OCI-LY1 (cell line): ENCODE data around the gene SYNE2.

Source experiments
- H2AFZ ChIP-seq: fragments of 200-600 bp; sonication (generic), shearing (Covaris generic); 2 replicates; pipeline ENCODE4 v1.6.0; 2014; ENCODE audit warnings: antibody characterized with exemption, mild to moderate bottlenecking, low read length
- H3F3A ChIP-seq: fragments of 200-600 bp; sonication (generic), shearing (Covaris generic); 2 replicates; pipeline ENCODE4 v1.6.0; 2014; ENCODE audit warnings: mild to moderate bottlenecking, antibody characterized with exemption, low read length, moderate library complexity; ENCODE audit not compliant: insufficient read depth
- H3K27ac ChIP-seq: fragments of 200-600 bp; sonication (generic); 2 replicates; pipeline ENCODE4 v1.5.1; 2014; ENCODE audit warnings: low read length, mixed run types, mild to moderate bottlenecking, low read depth; ENCODE audit not compliant: poor library complexity, severe bottlenecking
- H3K27me3 ChIP-seq: fragments of 200-600 bp; sonication (generic); 2 replicates; pipeline ENCODE4 v1.6.0; 2014; ENCODE audit warnings: antibody characterized with exemption, mild to moderate bottlenecking, low read length, moderate library complexity; ENCODE audit not compliant: insufficient read depth
- H3K36me3 ChIP-seq: fragments of 200-600 bp; sonication (generic); 2 replicates; pipeline ENCODE4 v1.6.1; 2014; ENCODE audit warnings: mild to moderate bottlenecking, antibody characterized with exemption, low read length, moderate library complexity, mixed read lengths; ENCODE audit not compliant: insufficient read depth
- H3K4me1 ChIP-seq: fragments of 200-600 bp; sonication (generic); 2 replicates; pipeline ENCODE4 v1.5.1; 2014; ENCODE audit warnings: mild to moderate bottlenecking, low read length, moderate library complexity; ENCODE audit not compliant: insufficient read depth, severe bottlenecking
- H3K4me2 ChIP-seq: fragments of 200-600 bp; sonication (generic), shearing (Covaris generic); 2 replicates; pipeline ENCODE4 v1.6.1; 2014; ENCODE audit warnings: low read length
- H3K4me3 ChIP-seq: fragments of 200-600 bp; sonication (generic); 2 replicates; pipeline ENCODE4 v1.5.1; 2014; ENCODE audit warnings: low read length, low read depth, mild to moderate bottlenecking, mixed read lengths; ENCODE audit not compliant: poor library complexity, severe bottlenecking
- H3K79me2 ChIP-seq: fragments of 200-600 bp; shearing (Covaris generic); 2 replicates; pipeline ENCODE4 v1.6.1; 2016; ENCODE audit warnings: mixed run types, low read length, mixed read lengths; ENCODE audit not compliant: insufficient read depth
- H3K9ac ChIP-seq: fragments of 200-600 bp; sonication (generic), shearing (Covaris generic); 2 replicates; pipeline ENCODE4 v1.6.1; 2014; ENCODE audit warnings: mild to moderate bottlenecking, low read length, mixed read lengths
- H3K9me2 ChIP-seq: fragments of 200-600 bp; sonication (generic), shearing (Covaris generic); 2 replicates; pipeline ENCODE4 v1.6.1; 2014; ENCODE audit warnings: low read depth, mild to moderate bottlenecking, low read length, mixed read lengths
- H3K9me3 ChIP-seq: fragments of 200-600 bp; shearing (Covaris generic); 2 replicates; pipeline ENCODE4 v1.6.1; 2014; ENCODE audit warnings: low read length, mixed read lengths
- H4K20me1 ChIP-seq: fragments of 200-600 bp; sonication (generic), shearing (Covaris generic); 2 replicates; pipeline ENCODE4 v1.6.0; 2016; ENCODE audit warnings: mild to moderate bottlenecking, low read length; ENCODE audit not compliant: insufficient read depth
- EZH2 ChIP-seq: fragments of 200-600 bp; sonication (generic), shearing (Covaris generic); IDR thresholded peaks from 2 replicates; pipeline ENCODE4 v1.8.0; 2017; ENCODE audit warnings: borderline replicate concordance, mixed run types, mild to moderate bottlenecking, antibody characterized with exemption, low read length, moderate library complexity, mixed read lengths
- TF ChIP-seq, protein P1 (sequence below): fragments of 200-600 bp; sonication (generic), shearing (Covaris generic); IDR thresholded peaks from 2 replicates; pipeline ENCODE4 v1.5.1; 2017; ENCODE audit warnings: mild to moderate bottlenecking, antibody characterized with exemption, low read length, moderate library complexity, mixed read lengths

The SYNE2 gene

DNA sequence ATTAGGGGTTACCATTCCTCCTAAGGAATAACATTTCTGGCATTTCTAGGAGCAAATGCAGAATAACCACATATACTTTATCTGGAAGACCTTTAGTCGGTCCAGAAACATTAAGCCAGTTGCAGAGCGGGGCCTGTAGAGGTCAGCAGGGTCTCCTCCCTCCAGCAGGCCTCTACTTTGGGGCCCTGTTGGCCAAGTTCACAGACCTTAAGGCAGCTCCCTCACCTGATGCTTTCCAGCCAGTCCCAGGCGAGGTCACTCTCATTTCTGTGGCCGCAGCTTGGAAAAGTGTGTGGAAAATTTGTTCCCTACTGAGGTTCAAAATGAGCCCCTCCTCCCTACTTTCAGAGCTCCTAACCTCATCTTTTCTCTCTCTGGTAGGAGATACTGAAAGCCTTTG lies 367.3 kb downstream of the SYNE2 start:
- H3K27me3 ChIP-seq: no peaks in the 10 kb centered on the region
- TF ChIP-seq, protein P1, sequence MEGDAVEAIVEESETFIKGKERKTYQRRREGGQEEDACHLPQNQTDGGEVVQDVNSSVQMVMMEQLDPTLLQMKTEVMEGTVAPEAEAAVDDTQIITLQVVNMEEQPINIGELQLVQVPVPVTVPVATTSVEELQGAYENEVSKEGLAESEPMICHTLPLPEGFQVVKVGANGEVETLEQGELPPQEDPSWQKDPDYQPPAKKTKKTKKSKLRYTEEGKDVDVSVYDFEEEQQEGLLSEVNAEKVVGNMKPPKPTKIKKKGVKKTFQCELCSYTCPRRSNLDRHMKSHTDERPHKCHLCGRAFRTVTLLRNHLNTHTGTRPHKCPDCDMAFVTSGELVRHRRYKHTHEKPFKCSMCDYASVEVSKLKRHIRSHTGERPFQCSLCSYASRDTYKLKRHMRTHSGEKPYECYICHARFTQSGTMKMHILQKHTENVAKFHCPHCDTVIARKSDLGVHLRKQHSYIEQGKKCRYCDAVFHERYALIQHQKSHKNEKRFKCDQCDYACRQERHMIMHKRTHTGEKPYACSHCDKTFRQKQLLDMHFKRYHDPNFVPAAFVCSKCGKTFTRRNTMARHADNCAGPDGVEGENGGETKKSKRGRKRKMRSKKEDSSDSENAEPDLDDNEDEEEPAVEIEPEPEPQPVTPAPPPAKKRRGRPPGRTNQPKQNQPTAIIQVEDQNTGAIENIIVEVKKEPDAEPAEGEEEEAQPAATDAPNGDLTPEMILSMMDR: peak; percentile 24; the same call in 1 of the 2 replicates
- TF ChIP-seq EZH2: no peak
- H3K4me2 ChIP-seq: peak overlapping the region; percentile 44; the same call in 1 of the 2 replicates
- no peak overlapping the region for H2AFZ ChIP-seq
- no peaks in the 10 kb centered on the region for H4K20me1 ChIP-seq
- no peaks in the 10 kb centered on the region for H3F3A ChIP-seq
- H3K36me3 ChIP-seq: peaks cover 95% of the 10 kb centered on the region
- no peaks in the 10 kb centered on the region for H3K9me3 ChIP-seq
- peaks cover 80% of the 10 kb centered on the region for H3K4me1 ChIP-seq
- no peak overlapping the region for H3K4me3 ChIP-seq
- H3K9ac ChIP-seq: peak overlapping the region; percentile 57; the same call in 1 of the 2 replicates
- peak overlapping the region; percentile 100 for H3K27ac ChIP-seq
- H3K9me2 ChIP-seq: no peaks in the 10 kb centered on the region
- no peaks in the 10 kb centered on the region for H3K79me2 ChIP-seq

DNA sequence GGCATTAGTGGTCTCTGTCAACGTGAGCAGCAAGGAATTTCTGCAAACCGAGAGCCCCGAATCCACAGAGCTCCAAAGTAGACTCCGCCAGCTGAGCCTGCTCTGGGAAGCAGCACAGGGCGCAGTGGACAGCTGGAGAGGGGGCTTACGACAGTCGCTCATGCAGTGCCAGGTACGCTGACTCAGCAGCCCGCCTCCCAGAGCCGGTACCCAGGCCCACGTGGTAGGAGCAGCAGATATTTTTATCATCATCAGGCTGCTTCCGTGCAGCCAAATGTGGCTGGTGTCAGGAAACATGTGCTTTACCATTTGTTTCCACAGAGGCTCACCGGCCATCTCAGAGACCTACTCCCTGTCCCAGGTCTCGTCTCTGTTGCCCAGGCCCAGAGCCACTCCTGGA lies 367.7 kb downstream of the SYNE2 start:
- Histone ChIP-seq H3K27me3 (no peaks in the 10 kb centered on the region), H3K4me3 (peak overlapping the region; percentile 3), H2AFZ (no peak overlapping the region), H3K36me3 (peaks cover 95% of the 10 kb centered on the region), H3K9ac (peak overlapping the region; percentile 57), H3K9me3 (no peaks in the 10 kb centered on the region), H3F3A (no peaks in the 10 kb centered on the region), H4K20me1 (no peaks in the 10 kb centered on the region), H3K79me2 (no peaks in the 10 kb centered on the region), H3K4me1 (peaks cover 78% of the 10 kb centered on the region), H3K4me2 (peak overlapping the region; percentile 44), H3K27ac (peak overlapping the region; percentile 100), H3K9me2 (no peaks in the 10 kb centered on the region)
- TF ChIP-seq EZH2: no peak
- TF ChIP-seq, protein P1: no peak

DNA sequence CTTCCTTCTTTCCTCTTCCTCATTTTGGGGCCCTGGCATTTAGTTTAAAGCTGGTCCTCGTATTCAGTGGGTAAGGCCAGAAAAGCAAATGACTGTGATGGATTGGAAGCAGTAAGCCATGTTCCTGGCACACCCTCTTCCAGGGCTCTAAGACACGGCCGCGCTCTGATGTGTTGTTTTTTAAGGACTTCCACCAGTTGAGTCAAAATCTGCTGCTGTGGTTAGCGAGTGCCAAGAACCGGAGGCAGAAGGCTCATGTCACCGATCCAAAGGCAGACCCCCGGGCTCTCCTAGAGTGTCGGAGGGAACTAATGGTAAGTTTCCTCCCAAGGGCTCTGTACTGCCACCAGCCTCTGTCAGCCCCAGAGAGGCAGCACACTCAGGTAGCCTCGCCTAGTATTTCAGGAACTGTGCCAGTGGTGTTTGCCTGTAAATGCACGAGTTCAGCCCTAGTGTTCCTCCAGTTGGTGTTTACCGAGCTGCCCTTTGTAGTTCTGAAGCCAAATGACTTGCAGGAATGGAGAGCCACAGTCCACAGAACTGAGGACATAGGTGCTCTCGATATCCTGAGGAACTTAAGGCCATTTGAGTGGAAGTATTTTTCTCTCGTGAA lies 368.7 kb downstream of the SYNE2 start:
- H3K27ac ChIP-seq: peak overlapping the region; percentile 100
- no peaks in the 10 kb centered on the region for H3K9me3 ChIP-seq
- H4K20me1 ChIP-seq: no peaks in the 10 kb centered on the region
- no peak overlapping the region for H2AFZ ChIP-seq
- no peak for TF ChIP-seq EZH2
- TF ChIP-seq, protein P1: peak; percentile 16; the same call in 1 of the 2 replicates
- H3K9me2 ChIP-seq: no peaks in the 10 kb centered on the region
- no peaks in the 10 kb centered on the region for H3K27me3 ChIP-seq
- peaks cover 72% of the 10 kb centered on the region for H3K4me1 ChIP-seq
- no peaks in the 10 kb centered on the region for H3K79me2 ChIP-seq
- peaks cover 94% of the 10 kb centered on the region for H3K36me3 ChIP-seq
- peak overlapping the region; percentile 44; the same call in 1 of the 2 replicates for H3K4me2 ChIP-seq
- peak overlapping the region; percentile 57; the same call in 1 of the 2 replicates for H3K9ac ChIP-seq
- no peak overlapping the region for H3K4me3 ChIP-seq
- no peaks in the 10 kb centered on the region for H3F3A ChIP-seq
